GM21717 (cell line): ENCODE results near the gene PRKAR2A.
"Not testable (repeated sequence)": the region's sequence is repeated elsewhere in the genome, so short reads cannot be mapped to it uniquely, and the experiment has no call there.

Experiments
- ATAC-seq: cut with Tn5 transposase; IDR thresholded peaks from one replicate; pipeline ENCODE4 v1.9.1; 2021; ENCODE audit warnings: mild to moderate bottlenecking, moderate library complexity; ENCODE audit not compliant: unreplicated experiment

Gene PRKAR2A

DNA sequence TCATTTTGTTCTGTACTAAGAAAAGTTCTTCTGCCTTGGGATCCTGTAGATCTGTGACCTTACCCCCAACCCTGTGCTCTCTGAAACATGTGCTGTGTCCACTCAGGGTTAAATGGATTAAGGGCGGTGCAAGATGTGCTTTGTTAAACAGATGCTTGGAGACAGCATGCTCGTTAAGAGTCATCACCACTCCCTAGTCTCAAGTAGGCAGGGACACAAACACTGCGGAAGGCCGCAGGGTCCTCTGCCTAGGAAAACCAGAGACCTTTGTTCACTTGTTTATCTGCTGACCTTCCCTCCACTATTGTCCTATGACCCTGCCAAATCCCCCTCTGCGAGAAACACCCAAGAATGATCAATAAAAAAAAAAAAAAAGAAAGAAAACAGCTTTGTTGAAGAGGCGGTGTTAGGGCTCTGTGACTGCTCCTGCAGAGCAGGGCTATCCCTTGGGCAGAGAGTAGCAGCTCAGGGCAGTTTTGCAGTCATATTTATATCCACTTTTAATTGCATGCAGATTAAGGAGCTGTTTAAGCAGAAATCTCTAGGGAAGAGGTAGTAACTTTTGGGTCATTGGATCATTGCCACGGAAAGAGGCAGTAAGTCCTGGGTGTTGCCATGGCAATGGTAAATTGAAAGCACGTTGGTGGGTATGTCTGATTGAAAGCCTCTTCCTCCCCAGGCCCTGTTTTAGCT, 112.5 kb downstream of the PRKAR2A start:
- ATAC-seq = not testable (repeated sequence)

DNA sequence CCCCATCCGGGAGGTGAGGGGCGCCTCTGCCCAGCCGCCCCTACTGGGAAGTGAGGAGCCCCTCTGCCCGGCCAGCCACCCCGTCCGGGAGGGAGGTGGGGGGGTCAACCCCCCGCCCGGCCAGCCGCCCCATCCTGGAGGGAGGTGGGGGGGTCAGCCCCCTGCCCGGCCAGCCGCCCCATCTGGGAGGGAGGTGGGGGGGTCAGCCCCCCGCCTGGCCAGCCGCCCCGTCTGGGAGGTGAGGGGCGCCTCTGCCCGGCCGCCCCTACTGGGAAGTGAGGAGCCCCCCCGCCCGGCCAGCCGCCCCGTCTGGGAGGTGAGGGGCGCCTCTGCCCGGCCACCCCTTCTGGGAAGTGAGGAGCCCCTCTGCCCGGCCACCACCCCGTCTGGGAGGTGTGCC, 113.1 kb downstream of the PRKAR2A start:
- ATAC-seq = not testable (repeated sequence)

DNA sequence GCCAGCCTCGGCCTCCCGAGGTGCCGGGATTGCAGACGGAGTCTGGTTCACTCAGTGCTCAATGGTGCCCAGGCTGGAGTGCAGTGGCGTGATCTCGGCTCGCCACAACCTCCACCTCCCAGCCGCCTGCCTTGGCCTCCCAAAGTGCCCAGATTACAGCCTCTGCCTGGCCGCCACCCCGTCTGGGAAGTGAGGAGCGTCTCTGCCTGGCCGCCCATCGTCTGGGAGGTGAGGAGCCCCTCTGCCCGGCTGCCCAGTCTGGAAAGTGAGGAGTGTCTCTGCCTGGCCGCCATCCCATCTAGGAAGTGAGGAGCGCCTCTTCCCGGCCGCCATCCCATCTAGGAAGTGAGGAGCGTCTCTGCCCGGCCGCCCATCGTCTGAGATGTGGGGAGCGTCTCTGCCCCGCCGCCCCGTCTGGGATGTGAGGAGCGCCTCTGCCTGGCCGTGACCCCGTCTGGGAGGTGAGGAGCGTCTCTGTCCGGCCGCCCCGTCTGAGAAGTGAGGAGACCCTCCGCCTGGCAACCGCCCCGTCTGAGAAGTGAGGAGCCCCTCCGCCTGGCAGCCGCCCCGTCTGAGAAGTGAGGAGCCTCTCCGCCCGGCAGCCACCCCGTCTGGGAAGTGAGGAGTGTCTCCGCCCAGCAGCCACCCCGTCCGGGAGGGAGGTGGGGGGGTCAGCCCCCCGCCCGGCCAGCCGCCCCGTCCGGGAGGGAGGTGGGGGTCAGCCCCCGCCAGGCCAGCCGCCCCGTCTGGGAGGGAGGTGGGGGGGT, 113.7 kb downstream of the PRKAR2A start:
- ATAC-seq = not testable (repeated sequence)

DNA sequence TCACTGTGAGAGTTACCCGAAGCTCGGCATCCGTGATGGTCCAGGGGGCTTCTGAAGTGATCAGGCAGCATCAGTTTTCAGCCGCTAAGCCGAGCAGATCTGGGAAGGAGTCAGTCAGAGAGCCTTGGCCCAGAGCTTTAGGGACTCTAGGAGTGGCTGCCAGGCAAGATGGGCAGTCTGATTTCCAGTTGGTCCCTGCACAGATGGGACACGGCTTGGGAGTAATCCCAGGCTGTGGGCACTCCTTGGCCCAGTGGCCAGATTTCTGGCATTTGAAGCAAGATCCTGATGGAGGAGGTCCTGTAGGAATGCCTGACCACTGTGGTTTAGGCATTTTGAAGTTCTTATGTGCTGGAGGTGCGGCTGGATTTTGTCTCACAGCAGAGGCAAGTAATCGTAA, 120.2 kb downstream of the PRKAR2A start:
- ATAC-seq = no peak

DNA sequence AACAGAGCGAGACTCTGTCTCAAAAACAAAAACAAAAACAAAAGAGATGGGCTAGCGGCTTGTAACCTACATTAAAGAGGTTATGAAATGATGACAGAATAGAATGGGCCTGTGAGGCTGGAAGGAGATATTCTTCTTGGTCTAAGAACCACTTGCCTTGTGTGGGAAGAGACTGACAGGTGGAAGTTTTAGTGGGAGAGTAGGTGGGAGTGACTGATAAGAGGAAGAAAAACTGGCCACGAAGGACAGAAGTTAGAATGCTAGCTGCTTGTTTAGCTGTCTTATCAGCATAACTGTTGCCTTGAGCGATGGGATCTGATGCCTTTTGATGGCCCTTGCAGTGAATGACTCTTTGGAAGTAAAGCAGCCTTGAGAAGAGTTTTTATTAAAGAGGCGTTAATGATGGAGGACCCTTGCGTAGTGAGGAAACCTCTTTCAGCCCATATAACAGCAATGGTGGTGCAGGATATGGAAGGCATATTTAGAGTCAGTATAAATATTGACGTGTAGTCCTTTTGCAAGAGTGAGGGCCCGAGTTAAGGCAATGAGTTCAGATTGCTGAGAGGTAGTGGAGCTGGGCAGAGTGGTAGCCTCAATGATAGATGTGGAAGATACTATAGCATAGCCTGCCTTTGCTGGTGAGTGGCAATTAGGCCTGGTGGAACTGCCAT, 122.4 kb downstream of the PRKAR2A start:
- not testable (repeated sequence) for ATAC-seq

DNA sequence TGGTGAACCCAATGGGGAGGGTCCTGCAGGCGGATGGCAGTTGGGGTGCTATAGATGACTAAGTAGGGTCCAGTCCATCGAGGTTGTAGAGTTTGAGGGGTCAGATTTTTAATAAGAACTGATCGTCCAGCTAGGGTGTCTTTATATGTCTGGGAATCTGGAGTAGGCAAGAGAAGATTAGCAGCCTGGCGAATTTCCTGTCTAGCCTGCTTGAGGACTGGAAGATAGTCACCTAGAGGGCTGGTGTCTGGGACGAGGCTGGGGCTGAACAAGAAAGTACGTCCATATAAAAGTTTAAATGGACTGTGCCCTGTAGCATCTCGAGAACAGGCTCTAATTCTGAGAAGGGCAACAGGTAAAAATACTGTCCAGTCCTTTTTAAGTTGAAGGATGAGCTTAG, 123.9 kb downstream of the PRKAR2A start:
- ATAC-seq = no peak

DNA sequence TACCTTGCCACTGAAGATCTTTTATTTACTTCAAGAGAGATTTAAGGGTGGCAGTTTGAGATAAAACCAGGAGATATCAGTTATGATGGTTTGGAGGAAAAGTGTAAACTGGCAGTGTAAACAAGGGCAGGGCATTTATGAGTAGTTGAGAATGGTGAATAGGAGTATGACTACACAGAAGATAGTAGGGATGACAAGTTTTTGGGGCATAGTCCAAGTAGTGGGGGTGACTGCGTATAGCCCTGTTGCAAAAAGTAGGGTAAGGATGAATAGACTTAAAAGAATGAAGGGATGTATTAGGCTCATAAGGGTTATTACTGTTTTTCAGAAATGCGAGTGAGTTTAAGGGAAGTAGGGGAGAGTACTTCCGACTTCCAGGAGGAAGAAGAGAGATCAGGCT, 124.4 kb downstream of the PRKAR2A start:
- not testable (repeated sequence) for ATAC-seq

DNA sequence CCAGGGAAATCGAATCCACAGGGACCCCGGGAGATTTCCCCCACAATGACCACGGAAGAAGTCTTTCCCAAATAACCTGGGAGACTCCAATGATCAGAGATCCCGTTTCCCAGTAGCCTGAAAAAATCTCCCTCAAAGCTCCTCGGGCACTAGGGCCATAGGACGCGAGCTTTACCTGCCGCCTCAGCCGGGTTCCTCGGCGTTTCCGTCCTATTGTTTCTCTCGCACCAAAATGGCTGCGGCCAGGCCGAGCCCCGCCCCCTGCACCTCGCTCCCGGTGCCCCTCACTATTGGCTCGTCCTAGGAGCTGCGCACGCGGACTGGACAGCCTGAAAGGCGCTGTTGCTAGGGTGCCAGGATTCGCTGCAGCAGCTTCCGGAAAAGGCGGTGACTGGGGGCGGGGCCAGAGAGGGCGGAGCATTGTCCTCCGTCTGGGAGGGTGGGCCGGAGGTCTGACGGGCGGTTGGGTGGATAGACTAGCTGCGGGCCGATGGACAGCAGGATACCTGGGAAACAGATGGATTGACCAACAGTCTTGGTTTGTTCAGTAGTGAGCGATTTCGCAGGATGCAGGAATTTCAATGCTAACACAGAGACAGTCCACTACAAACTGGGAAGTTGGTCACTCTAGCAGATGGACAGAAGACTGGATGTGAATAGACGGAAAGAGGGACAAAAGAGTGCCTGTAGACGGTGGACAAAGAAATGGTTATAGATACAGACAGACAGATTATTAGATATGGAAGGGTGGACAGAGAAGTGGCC, 130.5 kb downstream of the PRKAR2A start, which contains the start of gene IP6K2:
TSS of gene IP6K2 (minus strand) at position 240 of the 765 bp plus-strand sequence. CDS start 21,930 bp downstream, outside the sequence.
- peak; percentile 95 for ATAC-seq

DNA sequence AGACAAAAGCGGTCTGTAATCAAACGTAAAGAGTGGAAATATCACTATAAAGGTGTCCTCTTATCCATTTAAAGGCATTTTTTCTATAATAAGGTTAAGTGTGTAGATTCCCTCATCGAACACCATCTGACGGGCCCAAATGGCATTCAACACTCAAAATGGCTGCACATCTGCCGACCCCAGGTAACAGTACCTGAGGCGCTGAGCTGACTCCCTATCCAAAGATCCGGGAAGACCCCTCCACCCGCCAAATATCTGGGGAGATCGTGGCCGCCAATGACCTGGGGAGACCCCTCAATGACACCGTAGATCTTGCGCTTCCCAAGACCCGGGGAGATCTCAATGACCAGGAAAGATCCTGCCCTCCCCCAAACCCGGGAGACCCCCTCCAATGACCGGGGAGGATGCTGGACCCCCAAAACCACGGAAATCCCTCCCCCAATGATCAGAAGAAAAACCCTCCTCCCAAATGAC, 131.1 kb downstream of the PRKAR2A start:
- ATAC-seq = no peak

DNA sequence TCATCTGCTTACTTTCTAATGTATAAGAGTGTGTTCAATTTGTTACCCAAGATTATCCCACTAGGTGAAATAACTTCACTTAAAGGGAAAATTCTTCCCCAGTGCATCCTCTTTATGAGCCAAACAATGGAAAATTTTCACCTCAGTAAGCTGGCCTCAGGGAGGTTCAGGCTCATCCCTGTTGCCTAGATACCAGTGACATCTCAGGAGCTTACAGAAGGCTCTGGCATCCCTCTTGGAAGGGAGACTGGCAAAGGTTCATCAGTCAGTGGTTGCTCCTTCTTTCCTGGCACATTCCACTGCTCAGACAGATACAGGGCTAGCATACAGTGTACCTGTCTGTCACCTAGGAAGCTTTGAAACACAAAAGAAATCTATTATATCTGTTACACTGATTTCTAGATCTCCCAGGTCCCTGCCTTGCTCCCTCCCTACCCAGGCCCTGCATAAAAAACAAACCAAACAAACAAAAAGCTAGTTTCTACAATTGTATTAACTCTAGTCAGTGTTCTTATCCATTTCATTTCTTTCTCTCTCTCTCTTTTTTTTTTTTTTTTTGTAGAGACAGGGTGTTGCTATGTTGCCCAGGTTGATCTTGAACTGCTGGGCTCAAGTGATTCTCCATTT, 132.4 kb downstream of the PRKAR2A start:
- no peak for ATAC-seq

DNA sequence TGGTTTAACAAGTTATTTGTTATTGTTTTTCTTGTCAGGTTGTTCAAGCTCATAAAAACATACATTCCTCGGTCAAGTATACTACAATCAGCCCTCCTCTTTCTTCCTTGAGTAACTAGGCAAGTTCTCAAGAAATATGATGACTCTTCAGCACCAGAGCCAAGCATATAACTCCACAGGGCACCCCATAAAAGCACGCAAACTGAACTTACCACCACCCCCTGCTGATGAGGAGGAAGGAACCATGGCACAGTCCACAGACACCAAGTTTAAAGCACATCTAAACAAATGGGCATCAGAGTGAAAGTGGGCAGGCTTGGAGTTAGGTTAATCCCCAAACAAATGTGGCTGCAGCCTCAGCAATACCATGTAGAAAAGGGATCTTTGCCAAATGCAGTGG, 135.9 kb downstream of the PRKAR2A start:
- ATAC-seq = no peak

DNA sequence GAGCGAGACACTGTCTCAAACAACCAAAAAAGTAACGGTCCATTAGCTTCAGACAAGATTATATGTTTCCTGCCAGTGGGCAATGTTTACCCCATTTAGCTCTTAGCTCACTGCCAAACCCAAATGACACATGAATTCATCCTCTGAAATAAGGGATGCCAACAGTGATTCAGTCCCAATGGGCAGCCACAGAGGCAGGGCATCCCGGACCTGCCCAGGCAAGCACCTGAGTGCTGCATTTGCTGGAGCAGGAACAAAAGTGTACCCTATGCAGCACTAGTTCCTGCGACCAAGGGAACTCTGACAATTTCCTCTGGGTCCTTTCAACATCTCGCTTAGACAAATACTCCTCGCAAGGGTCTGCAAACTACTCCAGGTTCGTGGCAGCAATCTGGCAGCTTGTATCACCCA, 138.6 kb downstream of the PRKAR2A start:
- ATAC-seq = no peak

DNA sequence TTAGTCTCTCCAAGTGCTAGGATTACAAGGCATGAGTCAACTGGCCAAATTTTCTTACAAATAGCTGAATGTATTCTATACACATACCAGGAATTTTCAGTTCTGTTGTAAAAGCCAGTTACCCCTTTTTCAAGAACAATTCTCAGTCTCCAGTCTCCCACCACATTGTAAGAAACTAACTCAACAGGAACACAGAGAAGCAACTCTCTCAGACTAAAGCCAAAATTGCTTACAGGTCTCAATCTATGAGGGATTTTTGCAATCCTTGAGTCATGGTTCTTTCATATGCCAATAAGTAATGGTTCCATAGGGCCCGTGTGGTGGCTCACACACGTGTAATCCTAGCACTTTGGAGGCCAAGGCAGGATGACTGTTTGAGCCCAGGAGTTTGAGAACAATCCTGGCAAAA, 139.2 kb downstream of the PRKAR2A start:
- no peak for ATAC-seq

DNA sequence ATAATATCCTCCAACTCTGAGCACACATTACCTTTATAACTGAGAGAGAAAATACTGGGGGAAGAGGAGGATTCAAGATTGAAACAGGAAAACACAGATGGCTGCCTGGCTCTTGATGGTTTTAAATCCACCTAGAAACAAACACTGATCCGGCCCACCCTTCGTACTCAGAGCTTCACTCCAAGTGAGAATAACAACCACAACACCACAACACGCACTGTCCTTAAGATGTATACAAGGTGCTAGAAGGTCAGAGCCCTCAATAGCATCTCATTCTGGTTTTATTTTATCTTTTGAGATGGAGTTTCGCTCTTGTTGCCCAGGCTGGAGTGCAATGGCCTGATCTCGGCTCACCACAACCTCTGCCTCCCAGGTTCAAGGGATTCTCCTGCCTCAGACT, 140.5 kb downstream of the PRKAR2A start:
- ATAC-seq = no peak

DNA sequence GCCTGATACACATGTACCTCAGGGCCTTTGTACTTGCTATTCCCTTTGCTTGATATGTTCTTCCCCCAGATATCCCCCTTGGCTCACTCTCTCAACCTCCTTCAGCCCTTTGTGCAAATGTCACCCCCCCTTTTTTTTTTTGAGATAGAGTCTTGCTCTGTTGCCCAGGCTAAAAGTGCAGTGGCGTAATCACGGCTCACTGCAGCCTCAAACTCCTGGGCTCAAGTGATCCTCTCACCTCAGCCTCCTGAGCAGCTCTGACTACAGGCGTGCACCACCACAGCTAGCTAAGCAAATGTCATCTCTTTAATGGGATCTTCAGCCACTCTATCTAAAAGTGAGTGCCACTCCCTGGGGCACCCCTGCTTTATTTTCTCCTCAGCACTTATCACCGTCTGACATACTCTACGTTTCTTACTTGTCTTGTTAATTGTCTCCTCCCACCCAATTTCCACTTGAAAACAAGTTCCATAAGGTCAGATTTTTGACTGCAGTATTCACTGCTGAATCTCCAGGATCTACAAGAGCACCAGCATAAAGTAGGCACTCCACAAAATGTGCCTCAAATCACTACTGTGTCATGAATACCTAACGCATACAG, 145.3 kb downstream of the PRKAR2A start:
- no peak for ATAC-seq

DNA sequence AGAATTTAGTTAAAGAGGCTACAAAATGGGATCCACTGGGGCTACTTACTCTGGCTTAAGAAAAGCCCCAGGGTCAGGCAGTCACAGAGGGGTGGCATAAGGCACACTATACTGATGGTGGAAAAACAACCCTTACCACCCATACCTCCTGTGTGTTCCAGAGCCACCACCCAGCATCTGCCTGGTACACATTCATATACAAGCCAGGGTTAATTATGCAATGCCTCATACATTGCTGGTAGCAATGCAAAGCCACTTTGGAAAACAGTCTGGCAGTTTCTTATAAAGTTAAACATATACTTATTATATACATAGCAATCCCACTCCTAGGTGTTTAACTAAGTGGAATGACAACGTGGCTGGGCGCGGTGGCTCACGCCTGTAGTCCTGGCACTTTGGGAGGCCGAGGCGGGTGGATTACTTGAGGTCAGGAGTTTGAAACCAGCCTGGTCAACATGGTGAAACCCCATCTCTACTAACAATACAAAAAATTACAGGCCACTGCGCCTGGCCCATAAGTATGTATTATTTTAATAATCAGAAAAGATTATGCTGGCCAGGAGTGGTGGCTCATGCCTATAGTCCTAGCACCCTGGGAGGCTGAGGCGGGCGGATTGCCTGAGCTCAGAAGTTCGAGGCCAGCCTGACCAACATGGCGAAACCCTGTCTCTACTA, 146.8 kb downstream of the PRKAR2A start:
- ATAC-seq = no peak

DNA sequence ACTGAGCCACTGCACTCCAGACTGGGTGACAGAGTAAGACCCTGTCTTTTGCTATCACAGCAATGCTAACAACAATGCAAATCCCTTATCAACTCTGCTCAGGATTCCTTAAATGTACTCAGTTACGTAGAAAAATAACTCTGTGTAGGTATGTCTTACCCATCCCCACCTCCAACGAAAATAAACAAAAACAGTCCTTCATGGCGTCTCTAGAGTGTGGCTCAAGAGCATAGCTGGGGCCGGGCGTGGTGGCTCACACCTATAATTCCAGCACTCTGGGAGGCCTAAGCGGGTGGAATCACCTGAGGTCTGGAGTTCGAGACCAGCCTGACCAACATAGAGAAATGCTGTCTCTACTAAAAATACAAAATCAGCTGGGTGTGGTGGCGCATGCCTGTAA, 148.8 kb downstream of the PRKAR2A start:
- ATAC-seq = no peak

DNA sequence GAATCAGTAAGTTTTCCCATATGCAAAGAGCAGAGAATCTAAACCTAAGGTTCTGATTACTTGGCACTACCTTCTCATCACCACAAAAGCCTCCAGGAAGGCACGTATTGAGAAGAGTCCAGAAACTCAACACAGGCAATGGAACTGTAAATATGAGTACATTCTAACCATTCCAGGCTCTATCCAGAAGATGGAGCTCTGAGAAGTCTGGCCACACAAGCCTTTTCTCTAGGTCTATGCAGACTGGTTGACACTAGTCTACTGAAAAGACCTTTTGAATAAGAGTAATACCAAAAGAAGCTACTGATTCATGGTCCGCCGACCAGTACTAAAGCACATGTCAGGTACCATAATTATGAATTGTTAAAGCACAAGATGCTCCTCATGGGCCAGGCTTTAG, 149.7 kb downstream of the PRKAR2A start:
- no peak for ATAC-seq

DNA sequence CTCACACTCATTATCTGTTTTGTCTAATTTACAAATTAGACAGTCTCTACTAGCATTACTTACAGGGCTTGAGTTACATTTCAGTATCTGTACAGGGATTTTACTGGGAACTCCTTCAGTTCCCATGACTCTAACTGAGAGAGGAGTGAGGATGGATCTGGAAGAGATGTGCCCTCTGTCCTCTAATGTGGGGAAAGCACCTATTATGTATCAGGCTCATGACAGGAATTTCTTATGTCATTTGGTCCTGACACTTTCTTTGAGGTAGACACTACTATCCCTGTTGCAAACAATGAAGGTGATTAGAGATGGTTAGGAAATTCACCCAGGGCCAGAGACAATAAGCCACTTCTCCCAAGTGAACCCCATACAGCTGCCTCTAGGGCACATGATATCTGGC, 151.1 kb downstream of the PRKAR2A start:
- ATAC-seq = no peak
